Measurements from ENCODE around the gene WNT3.

Gene WNT3

GRCh38 chr17:46730679-46731078 lies 87.8 kb downstream of the WNT3 start:
- DNase-seq (ENCODE audit: low spot score): no peak

GRCh38 chr17:46730026-46730425 lies 88.5 kb downstream of the WNT3 start:
- no peak for DNase-seq (ENCODE audit: low spot score)

- DNase-seq (ENCODE audit: low spot score): no peak
Observed at GRCh38 chr17:46727572-46728348, 90.7 kb downstream of the WNT3 start.

- no peak for DNase-seq (ENCODE audit: low spot score)
Observed at GRCh38 chr17:46726206-46726605, 92.3 kb downstream of the WNT3 start.

GRCh38 chr17:46722662-46723285 lies 95.7 kb downstream of the WNT3 start:
- no peak for DNase-seq (ENCODE audit: low spot score)

- no peak for DNase-seq (ENCODE audit: low spot score)
Observed at GRCh38 chr17:46720408-46720807, 98.1 kb downstream of the WNT3 start.

- no peak for DNase-seq (ENCODE audit: low spot score)
Observed at GRCh38 chr17:46719891-46720290, 98.6 kb downstream of the WNT3 start.

GRCh38 chr17:46717999-46718398 lies 100.5 kb downstream of the WNT3 start:
- no peak for DNase-seq (ENCODE audit: low spot score)

All from iPS-NIHi11 (cell line).